ENCODE results near the gene CISD1.
"Not testable (repeated sequence)": the region's sequence is repeated elsewhere in the genome, so short reads cannot be mapped to it uniquely, and the experiment has no call there.

- TF ChIP-seq POLR2A (IDR thresholded peaks at IDR 0.05; ENCODE audit: low read depth); CTCF (IDR thresholded peaks at IDR 0.05): not testable (repeated sequence)
Measured at GRCh38 chr10:58244242-58244641, 24.7 kb upstream of the CISD1 start.
